WTC11 (cell line): ENCODE data around the gene SPOCK1. TPM values are rescaled to one million over a fixed set of nuclear protein-coding genes. Genes with fewer than 3 reads are reported as not detected.

Source experiments
- ATAC-seq: fragments of 200-7000 bp; cut with Tn5 transposase; 2 replicates; pipeline ENCODE4 v1.10.0; 2021; ENCODE audit warnings: mild to moderate bottlenecking, moderate library complexity
- CTCF ChIA-PET: fragments of 300-600 bp; sonication (Branson Sonifier 250); formaldehyde crosslinking; loops from one replicate; lab custom pipeline; 2021; ENCODE audit warnings: antibody characterized with exemption; lab: Charles Lee
- POLR2A ChIA-PET: fragments of 350-600 bp; sonication (Branson Sonifier 250); formaldehyde crosslinking; loops from one replicate; lab custom pipeline; 2021; ENCODE audit warnings: antibody characterized with exemption; lab: Charles Lee
- DNase-seq: peaks from one replicate; pipeline ENCODE4 v3.0.0; 2021; ENCODE audit warnings: low spot score
- H3K27ac Mint-ChIP-seq: 2 replicates; pipeline ENCODE4 v1.8.0; 2021; ENCODE audit warnings: mixed read lengths
- H3K27me3 Mint-ChIP-seq: 2 replicates; pipeline ENCODE4 v1.8.0; 2021; ENCODE audit warnings: low read depth, mild to moderate bottlenecking, moderate library complexity, mixed read lengths
- H3K36me3 Mint-ChIP-seq: 2 replicates; pipeline ENCODE4 v1.8.0; 2021; ENCODE audit warnings: mixed read lengths
- H3K4me1 Mint-ChIP-seq: 2 replicates; pipeline ENCODE4 v1.8.0; 2022; ENCODE audit warnings: mixed read lengths
- H3K4me3 Mint-ChIP-seq: 2 replicates; pipeline ENCODE4 v1.8.0; 2021; ENCODE audit warnings: mild to moderate bottlenecking, moderate library complexity, mixed read lengths
- H3K9me3 Mint-ChIP-seq: 2 replicates; pipeline ENCODE4 v1.8.0; 2021; ENCODE audit warnings: mixed read lengths
- ATF2 ChIP-seq: sonication (generic); formaldehyde crosslinking; IDR thresholded peaks from 2 replicates; pipeline ENCODE4 v1.8.1; 2022; ENCODE audit warnings: low read depth, missing genetic modification reagents, borderline replicate concordance
- CREM ChIP-seq: sonication (generic); formaldehyde crosslinking; IDR thresholded peaks from 2 replicates; pipeline ENCODE4 v1.8.1; 2022; ENCODE audit warnings: mild to moderate bottlenecking, missing genetic modification reagents, moderate library complexity
- CTCF ChIP-seq: fragments of 200-600 bp; IDR thresholded peaks from 2 replicates; pipeline ENCODE4 v1.8.0; 2022; ENCODE audit warnings: antibody characterized with exemption
- ERG ChIP-seq: fragments of 250-450 bp; sonication (Bioruptor Pico); IDR thresholded peaks from 2 replicates; pipeline ENCODE4 v1.8.0; 2021; ENCODE audit warnings: mild to moderate bottlenecking
- GRHL2 ChIP-seq: fragments of 250-450 bp; sonication (Bioruptor Pico); IDR thresholded peaks from 2 replicates; pipeline ENCODE4 v1.8.0; 2022; ENCODE audit warnings: mild to moderate bottlenecking, moderate library complexity; ENCODE audit not compliant: insufficient replicate concordance, severe bottlenecking
- IRF1 ChIP-seq: sonication (generic); formaldehyde crosslinking; IDR thresholded peaks from 2 replicates; pipeline ENCODE4 v1.8.0; 2023; ENCODE audit warnings: missing genetic modification reagents
- MAX ChIP-seq: sonication (generic); formaldehyde crosslinking; IDR thresholded peaks from 2 replicates; pipeline ENCODE4 v1.8.0; 2022; ENCODE audit warnings: mild to moderate bottlenecking, missing genetic modification reagents
- USF1 ChIP-seq: sonication (generic); formaldehyde crosslinking; IDR thresholded peaks from 2 replicates; pipeline ENCODE4 v1.8.0; 2022; ENCODE audit warnings: mild to moderate bottlenecking, missing genetic modification reagents
- ZNF263 ChIP-seq: sonication (generic); formaldehyde crosslinking; IDR thresholded peaks from 2 replicates; pipeline ENCODE4 v1.8.1; 2022; ENCODE audit warnings: low read depth, mild to moderate bottlenecking, moderate library complexity, missing genetic modification reagents
- ZNF416 ChIP-seq: fragments of 250-450 bp; sonication (Bioruptor Pico); IDR thresholded peaks from 2 replicates; pipeline ENCODE4 v1.9.0; 2021; ENCODE audit warnings: mild to moderate bottlenecking, inconsistent platforms
- ZNF425 ChIP-seq: fragments of 250-450 bp; sonication (Bioruptor Pico); conservative IDR thresholded peaks from 2 replicates; pipeline ENCODE4 v1.9.0; 2021; ENCODE audit warnings: mild to moderate bottlenecking
- total RNA-seq: library from RNA; stranded (reverse); gene quantifications from 3 replicates; pipeline ENCODE4 v1.2.3, GENCODE V29; 2021

SPOCK1 gene
- total RNA-seq, 1 experiment from 2014 or later: 15.2 TPM

- TF ChIP-seq ATF2 (CRISPR knock-in tag): no peak
- TF ChIP-seq MAX (CRISPR knock-in tag): no peak
- TF ChIP-seq IRF1 (CRISPR knock-in tag): no peak
Observed at GRCh38 chr5:137516251-137516797, 17.2 kb upstream of the SPOCK1 start (continued).

GRCh38 chr5:137515238-137515637 is 16.1 kb upstream of the SPOCK1 start:
- Mint-ChIP-seq H3K4me3 (no peak overlapping the region), H3K36me3 (no peaks in the 10 kb centered on the region), H3K27ac (no peak overlapping the region), H3K4me1 (peaks cover 6% of the 10 kb centered on the region), H3K27me3 (peaks cover 11% of the 10 kb centered on the region), H3K9me3 (peaks cover 12% of the 10 kb centered on the region)
- CTCF ChIA-PET: interaction anchor here (1.8 kb wide), 1 partner anchor 195 kb away, joined by 7 read pairs; no protein-coding TSS in a partner anchor
- POLR2A ChIA-PET: no interaction called here
- no peak for ATAC-seq
- TF ChIP-seq ERG (CRISPR knock-in tag): no peak
- no peak for TF ChIP-seq CREM (CRISPR knock-in tag)
- no peak for TF ChIP-seq ZNF425 (CRISPR knock-in tag)
- no peak for DNase-seq

- no peak overlapping the region for H3K27ac Mint-ChIP-seq
- TF ChIP-seq ZNF263 (CRISPR knock-in tag): no peak
- no peak for TF ChIP-seq CTCF
- no peak for TF ChIP-seq ZNF416 (CRISPR knock-in tag)
- TF ChIP-seq USF1 (CRISPR knock-in tag): no peak
- TF ChIP-seq GRHL2 (CRISPR knock-in tag): no peak
- no peak for TF ChIP-seq CREM (CRISPR knock-in tag)
- POLR2A ChIA-PET: no interaction called here
- H3K27me3 Mint-ChIP-seq: no peaks in the 10 kb centered on the region; the same call in none of the 2 replicates
- DNase-seq (no peak), ATAC-seq (no peak)
- no peaks in the 10 kb centered on the region for H3K4me1 Mint-ChIP-seq
- CTCF ChIA-PET: interaction anchor here (1.0 kb wide), 1 partner anchor 190 kb away, joined by 3 read pairs; no protein-coding TSS in a partner anchor
- H3K9me3 Mint-ChIP-seq: peaks cover 12% of the 10 kb centered on the region
- no peaks in the 10 kb centered on the region for H3K36me3 Mint-ChIP-seq
- H3K4me3 Mint-ChIP-seq: no peak overlapping the region
Observed at GRCh38 chr5:137510671-137511070, 11.5 kb upstream of the SPOCK1 start.
